ENCODE measurements around the gene NPHS1. TPM values are rescaled to one million over a fixed set of nuclear protein-coding genes. Genes with fewer than 3 reads are reported as not detected.

The NPHS1 gene
- total and polyA plus RNA-seq, 12 donors: 0.31 TPM; not detected in 11

DNA sequence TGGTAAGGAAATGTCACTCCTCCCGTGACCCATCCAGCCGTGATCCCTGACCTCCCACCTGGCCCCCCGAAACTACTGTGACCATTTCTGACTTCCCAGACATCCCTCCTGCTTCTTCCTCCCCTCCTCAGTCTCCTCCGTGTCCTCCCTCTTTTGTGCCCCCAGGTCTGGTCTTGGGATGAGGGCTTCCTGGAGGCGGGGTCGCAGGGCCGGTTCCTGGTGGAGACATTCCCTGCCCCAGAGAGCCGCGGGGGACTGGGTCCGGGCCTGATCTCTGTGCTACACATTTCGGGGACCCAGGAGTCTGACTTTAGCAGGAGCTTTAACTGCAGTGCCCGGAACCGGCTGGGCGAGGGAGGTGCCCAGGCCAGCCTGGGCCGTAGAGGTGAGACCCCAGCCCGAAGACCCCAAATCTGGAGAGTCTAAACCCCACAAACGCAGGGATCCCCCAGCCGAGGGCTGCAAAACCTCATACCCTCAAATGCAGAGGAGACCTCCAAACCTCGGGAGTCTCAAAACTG is 9.4 kb upstream of the NPHS1 start:
- Histone ChIP-seq H3K9me3 (replicated peaks in 1 of 3) (no peaks in the 10 kb centered on the region), H3K4me1 (replicated peaks in 1 of 2) (peaks cover 0 to 2% of the 10 kb centered on the region in 2 donors), H3K27ac (no peak overlapping the region), H3K4me3 (no peak overlapping the region), H3K36me3 (replicated peaks in 1 of 2) (no peaks in the 10 kb centered on the region), H3K27me3 (peaks cover 24% of the 10 kb centered on the region)
- TF ChIP-seq, protein P1, sequence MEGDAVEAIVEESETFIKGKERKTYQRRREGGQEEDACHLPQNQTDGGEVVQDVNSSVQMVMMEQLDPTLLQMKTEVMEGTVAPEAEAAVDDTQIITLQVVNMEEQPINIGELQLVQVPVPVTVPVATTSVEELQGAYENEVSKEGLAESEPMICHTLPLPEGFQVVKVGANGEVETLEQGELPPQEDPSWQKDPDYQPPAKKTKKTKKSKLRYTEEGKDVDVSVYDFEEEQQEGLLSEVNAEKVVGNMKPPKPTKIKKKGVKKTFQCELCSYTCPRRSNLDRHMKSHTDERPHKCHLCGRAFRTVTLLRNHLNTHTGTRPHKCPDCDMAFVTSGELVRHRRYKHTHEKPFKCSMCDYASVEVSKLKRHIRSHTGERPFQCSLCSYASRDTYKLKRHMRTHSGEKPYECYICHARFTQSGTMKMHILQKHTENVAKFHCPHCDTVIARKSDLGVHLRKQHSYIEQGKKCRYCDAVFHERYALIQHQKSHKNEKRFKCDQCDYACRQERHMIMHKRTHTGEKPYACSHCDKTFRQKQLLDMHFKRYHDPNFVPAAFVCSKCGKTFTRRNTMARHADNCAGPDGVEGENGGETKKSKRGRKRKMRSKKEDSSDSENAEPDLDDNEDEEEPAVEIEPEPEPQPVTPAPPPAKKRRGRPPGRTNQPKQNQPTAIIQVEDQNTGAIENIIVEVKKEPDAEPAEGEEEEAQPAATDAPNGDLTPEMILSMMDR (IDR thresholded peaks at IDR 0.05): no peak
- TF ChIP-seq POLR2A (IDR thresholded peaks at IDR 0.05): no peak
- DNase-seq: no peak
- WGBS, 4 donors: 18 to 51% (median 42%) methylated on average over 4 to 19 of the region's 19 CpGs
- intact Hi-C loops (cut with DNase I): no loop called here

DNA sequence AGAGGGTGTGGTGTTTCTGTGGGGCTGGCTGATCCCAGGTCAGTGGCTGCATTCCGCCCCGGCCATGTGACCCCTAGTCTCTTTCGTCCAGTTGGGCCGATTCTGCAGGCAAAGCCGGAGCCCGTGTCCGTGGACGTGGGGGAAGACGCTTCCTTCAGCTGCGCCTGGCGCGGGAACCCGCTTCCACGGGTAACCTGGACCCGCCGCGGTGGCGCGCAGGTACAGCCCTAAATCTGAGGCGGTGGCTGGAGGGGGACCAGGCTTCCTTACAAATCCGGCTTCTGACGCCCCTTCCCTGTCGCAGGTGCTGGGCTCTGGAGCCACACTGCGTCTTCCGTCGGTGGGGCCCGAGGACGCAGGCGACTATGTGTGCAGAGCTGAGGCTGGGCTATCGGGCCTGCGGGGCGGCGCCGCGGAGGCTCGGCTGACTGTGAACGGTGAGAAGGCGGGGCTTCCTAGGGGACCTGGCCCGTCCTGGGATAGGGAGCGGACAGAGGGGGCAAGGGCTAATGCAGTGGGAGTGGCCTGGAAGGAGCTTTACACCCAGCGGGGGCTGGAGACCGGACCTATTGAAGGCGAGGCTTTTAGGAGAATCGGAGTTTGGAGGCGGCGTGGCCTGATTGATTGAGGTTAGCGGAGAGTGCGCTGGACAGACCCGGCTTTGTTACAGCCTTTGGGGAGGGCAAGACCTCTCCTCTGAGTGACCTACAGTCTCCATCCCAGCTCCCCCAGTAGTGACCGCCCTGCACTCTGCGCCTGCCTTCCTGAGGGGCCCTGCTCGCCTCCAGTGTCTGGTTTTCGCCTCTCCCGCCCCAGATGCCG is 8.7 kb upstream of the NPHS1 start:
- no peak for TF ChIP-seq POLR2A (IDR thresholded peaks at IDR 0.05)
- TF ChIP-seq, protein P1 (IDR thresholded peaks at IDR 0.05): no peak

DNA sequence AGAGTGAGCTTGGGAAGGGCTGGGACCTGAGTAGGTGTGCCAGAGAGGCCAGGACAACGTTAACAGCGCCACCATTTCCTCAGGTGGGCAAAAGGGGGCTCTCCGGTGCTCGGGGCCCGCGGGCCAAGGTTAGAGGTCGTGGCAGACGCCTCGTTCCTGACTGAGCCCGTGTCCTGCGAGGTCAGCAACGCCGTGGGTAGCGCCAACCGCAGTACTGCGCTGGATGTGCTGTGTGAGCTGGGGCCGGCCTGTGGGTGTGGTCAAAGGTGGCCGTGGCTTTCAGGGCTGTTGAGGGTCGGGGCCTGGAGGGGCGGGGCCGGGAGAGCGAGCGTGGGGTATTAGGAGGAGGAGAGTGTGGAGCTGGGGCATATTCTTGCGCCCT is 8.1 kb upstream of the NPHS1 start:
- no peaks in the 10 kb centered on the region for H3K36me3 ChIP-seq (replicated peaks in 1 of 2)
- DNase-seq: no peak
- H3K27ac ChIP-seq: no peak overlapping the region
- no peaks in the 10 kb centered on the region for H3K9me3 ChIP-seq (replicated peaks in 1 of 3)
- 16 to 32% (median 19%) methylated on average over 1 to 24 of the region's 24 CpGs for WGBS, 4 donors
- intact Hi-C loops (cut with DNase I): no loop called here
- TF ChIP-seq, protein P1 (IDR thresholded peaks at IDR 0.05): no peak
- TF ChIP-seq POLR2A (IDR thresholded peaks at IDR 0.05): no peak
- H3K4me3 ChIP-seq: no peak overlapping the region
- peaks cover 0 to 7% of the 10 kb centered on the region in 2 donors for H3K4me1 ChIP-seq (replicated peaks in 1 of 2)
- H3K27me3 ChIP-seq: peaks cover 35% of the 10 kb centered on the region

More for the DNA sequence above, 8.7 kb upstream of the NPHS1 start:
- intact Hi-C loops (cut with DNase I): no loop called here
- no peaks in the 10 kb centered on the region for H3K9me3 ChIP-seq (replicated peaks in 1 of 3)
- no peak overlapping the region for H3K27ac ChIP-seq
- no peak overlapping the region for H3K4me3 ChIP-seq
- H3K27me3 ChIP-seq: peaks cover 31% of the 10 kb centered on the region
- no peaks in the 10 kb centered on the region for H3K36me3 ChIP-seq (replicated peaks in 1 of 2)
- peaks cover 0 to 7% of the 10 kb centered on the region in 2 donors for H3K4me1 ChIP-seq (replicated peaks in 1 of 2)
- WGBS, 4 donors: 10 to 28% (median 19%) methylated on average over 9 to 55 of the region's 55 CpGs
- no peak for DNase-seq

DNA sequence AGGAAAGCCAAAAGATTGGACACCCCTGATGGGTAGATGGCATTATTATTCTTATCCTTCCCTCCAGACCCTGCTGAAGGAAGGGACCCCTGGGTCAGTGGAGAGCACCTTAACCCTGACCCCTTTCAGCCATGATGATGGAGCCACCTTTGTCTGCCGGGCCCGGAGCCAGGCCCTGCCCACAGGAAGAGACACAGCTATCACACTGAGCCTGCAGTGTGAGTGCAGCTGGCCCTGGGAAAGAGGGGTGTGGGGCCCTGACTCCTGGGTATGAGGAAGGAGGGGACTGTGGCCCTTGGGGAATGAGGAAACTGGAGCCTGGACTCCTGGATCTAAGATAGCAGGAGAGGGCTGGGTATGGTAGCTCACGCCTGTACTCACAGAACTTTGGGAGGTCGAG is 7.1 kb upstream of the NPHS1 start:
- intact Hi-C loops (cut with DNase I): no loop called here
- Histone ChIP-seq H3K36me3 (replicated peaks in 1 of 2) (no peaks in the 10 kb centered on the region), H3K4me3 (no peak overlapping the region), H3K27ac (no peak overlapping the region), H3K27me3 (peaks cover 35% of the 10 kb centered on the region), H3K9me3 (replicated peaks in 1 of 3) (no peaks in the 10 kb centered on the region), H3K4me1 (replicated peaks in 1 of 2) (peaks cover 0 to 7% of the 10 kb centered on the region in 2 donors)
- TF ChIP-seq POLR2A (IDR thresholded peaks at IDR 0.05): no peak
- TF ChIP-seq, protein P1 (IDR thresholded peaks at IDR 0.05): no peak
- no peak for DNase-seq
- WGBS, 4 donors: 69 to 80% (median 75%) methylated on average over 3 to 4 of the region's 4 CpGs

Data from adrenal gland (tissue), 12 donors.